GM19452 (cell line): ENCODE data around the gene PPP6R1.
A peak's percentile ranks its signal among the peaks of the same experiment; 100 is the strongest.

Experiments used
- ATAC-seq: cut with Tn5 transposase; IDR thresholded peaks from one replicate; pipeline ENCODE4 v1.9.1; 2021; ENCODE audit not compliant: unreplicated experiment

PPP6R1 gene

DNA sequence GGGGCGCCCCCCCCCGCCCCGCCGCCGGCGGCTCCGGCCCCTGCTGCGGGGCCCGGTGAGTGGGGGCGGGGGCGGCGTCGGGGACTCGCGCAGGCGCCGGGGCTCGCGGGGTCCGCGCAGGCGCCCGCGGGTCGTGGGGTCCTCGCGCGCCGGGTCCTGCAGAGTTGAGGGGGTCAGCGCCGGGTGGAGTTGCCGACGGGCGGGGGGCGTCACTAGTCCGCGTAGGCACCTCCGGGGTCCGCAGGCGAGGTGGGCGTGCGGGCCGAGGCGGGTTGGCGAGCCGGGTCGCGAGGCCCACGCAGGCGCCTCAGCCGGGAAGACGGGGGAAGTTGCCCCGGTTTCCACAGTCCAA lies 365 bp downstream of the PPP6R1 start:
- ATAC-seq: peak; percentile 1

DNA sequence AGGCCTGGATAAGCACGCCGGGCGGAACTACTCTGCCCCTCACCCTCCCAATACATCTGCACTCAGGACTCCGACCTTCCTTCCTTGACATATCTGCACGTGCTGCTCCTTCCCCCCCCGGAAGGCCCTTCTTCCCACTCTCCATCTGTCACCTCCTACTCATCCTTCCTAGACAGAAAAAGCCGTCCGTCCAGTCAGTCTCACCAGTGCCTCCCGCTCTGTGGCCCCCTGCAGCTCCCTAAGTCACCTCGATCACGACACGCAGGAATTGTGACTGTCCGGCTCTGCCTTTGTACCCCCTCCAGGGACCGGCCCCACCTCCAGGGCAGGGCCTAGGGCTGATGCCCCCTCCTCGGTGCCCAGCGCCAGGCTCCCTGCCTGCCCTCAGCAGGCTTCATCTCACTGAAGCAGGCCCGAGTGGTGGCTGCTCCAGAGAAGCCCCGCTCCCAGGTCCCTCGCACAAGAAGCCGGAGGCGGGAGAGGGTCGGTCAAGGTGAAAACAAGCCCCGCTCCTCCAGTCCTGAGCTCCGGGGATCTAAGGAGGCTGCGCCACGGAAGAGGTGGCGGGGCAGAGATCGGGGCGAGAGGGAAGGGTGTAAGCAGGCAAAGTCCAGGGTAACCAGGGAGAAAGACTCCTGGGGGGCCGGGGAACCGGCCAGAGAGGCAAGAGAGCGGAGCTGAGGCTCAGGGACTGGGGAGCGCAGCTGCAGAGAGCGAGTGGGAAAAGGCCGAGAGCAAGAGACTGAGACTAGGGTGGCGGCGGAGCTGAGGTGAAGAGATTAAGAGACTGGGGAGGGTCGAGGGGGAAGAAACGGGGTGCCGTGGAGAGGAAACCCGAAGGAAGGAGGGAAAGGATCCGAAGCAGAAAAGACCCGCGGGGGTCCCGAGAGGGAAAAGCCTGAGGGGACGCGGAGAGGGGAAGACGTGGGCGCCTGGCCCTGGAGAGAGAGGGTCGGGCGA lies 1.1 kb downstream of the PPP6R1 start:
- no peak for ATAC-seq

GRCh38 chr19:55256562-55257460 lies 2.0 kb downstream of the PPP6R1 start:
- ATAC-seq: no peak

DNA sequence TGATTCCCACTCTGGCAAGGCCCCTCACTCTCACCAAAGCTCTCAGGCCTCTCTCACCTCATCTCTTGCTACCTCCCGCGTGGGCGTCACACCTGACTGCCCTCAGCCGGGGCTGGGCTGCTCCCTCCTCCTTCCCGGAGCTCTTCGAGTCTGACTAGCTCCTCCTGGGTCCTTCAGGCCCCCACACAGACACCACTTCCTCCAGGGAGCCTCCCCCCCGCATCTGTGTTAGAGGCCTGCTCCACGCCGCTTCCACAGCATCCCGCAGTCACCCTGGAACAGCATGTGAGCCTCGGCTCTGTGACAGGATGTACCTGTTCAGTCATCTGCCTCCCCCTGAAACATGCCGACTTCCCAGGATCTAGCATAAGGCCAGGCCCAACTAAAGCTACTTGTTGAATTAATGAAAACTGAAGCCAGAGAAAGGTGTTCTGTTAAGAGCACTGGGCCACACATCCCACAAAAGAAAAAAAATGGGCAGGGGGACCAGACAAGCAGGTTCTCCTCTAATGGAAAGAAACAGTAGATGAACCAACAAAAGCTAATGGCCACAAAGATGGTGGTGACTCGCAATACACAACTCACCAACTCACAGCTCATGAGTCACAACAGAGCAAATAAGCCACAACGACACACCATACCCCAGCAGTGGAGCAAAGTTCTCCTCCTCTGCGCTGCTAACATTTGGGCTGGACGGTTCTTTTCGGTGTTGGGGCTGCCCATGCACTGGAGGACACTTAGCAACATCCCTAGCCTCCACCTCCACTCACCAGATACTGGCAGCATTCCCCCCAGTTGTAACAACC lies 3.0 kb downstream of the PPP6R1 start:
- no peak for ATAC-seq

DNA sequence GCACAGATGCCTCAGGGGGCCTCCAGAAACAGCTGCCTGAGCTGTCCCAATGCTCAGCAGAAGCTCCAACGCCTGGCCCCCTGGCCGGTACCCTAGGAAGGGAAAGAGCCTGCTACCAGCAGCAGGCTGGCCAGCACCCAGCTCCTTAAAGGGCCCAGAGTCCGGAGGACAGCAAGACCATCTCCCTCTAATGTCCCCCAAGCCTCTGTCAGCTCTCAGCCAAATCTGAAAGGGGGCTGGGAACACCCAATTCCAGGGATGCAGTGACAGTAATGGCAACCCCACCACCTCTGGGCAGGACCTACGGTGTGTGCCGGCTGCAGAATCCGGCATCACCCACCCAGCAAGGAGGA lies 4.2 kb downstream of the PPP6R1 start:
- ATAC-seq: no peak

DNA sequence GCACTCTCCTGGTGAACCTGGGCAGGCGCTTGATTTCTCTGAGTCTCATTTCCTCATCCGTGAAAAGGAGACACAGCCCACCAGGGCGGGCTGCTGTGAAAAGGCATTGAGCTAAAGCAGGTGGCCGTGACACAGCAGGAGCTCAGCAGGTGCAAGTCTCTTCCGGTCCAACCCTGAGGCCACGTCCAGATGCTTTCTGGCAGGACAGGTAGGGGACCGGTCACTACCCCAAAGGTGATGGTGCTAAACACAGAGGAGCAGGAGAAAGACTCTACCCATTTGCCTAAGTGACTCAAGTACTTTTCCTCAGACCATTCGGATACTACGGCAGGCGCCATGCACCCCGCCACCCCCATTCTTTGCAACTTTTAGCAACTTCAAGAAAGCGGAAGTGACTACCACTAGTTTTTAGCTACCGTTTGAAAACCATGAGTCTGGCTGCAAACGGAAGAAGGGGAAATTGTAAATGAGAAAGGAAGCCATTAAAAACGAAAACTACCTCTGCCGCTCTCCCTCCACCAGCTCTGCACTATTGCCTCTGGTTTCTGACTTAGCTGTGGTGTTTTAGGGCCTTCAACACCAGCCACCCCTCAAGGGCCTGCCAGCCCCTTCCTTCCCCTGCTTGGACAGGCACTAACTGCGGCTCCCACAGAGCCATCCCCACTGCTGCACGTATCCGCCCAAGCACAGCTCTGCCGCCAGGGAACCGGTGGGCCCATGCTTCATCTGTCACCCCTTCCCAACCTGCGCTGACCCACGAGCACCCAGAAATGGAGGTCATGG lies 4.8 kb downstream of the PPP6R1 start:
- peak; percentile 43 for ATAC-seq

GRCh38 chr19:55252760-55253663 lies 5.8 kb downstream of the PPP6R1 start:
- ATAC-seq: no peak

GRCh38 chr19:55251341-55252081 lies 7.3 kb downstream of the PPP6R1 start:
- no peak for ATAC-seq

DNA sequence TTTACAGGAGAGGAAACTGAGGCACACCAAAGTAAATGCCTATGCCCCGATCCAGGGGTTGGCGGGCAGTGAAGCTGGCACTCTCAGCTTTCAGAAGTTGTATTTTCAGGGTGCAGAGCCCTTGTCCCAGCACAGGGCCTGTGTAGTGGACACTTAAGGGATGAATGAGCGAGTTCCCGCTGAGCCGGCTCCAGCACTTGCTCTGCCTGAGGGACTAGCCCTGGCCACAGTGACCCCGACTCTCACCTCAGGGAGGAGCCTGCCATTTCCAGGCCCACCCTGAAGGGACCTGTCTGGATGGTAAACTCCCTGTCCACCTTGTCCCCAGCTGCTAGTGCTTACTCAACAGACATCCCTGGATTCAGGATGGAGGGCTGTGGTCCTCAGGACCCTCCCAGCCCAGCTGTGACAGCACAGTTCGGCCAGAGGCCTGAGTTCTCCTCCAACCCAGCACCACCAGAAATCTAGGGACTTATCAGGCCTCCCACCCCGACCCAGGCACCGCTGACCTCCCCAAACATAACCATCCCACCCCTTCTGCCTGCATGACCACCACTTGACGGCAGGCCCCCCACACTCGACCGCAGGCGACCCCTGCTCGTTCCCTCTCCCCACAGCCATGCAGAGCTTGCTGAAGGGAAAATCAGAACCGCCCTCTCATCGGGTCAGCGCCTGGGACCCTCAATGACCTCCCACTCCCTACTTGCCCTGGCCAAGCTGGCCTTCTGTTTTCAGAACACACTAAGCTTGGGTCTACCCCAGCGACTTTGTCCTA lies 8.4 kb downstream of the PPP6R1 start:
- no peak for ATAC-seq

DNA sequence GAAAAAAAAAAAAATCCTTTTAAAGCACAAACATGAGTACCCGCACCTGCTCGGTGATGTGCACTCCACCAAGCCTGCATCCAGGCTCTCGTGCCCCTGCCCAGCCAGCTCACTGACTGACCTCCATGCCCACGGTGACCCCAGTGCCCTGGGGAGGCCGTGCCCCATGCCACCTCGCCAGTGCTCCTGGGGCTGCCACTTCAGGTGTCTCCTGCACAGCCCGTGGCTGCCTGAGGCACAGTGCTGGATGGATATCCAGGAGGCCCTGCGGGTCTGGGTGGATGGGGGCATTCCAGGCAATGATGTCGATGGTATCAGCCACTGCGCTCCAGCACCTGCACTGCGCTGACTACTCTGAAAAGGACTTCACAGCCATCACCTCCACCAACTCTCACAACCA lies 9.0 kb downstream of the PPP6R1 start:
- ATAC-seq: no peak

DNA sequence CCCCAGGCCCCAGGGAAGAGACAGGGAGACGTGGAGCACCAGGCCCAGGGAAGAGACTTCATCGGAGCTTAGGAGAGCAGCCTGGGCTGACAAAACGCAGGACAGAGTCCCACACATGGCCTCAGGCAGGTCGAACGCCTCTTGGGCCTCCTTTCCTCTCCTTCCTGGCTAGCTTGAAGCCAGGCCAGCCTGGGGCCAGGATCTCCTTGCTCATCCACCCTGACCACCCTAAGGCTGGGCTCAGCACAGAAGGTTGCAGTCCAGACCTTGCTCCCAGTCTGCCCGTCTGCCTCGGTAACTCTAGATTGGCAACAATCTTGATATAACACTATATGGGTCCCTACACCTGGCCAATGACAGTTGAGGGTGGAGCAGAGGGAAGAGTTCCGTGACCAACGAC lies 10.1 kb downstream of the PPP6R1 start:
- no peak for ATAC-seq

GRCh38 chr19:55248166-55248675 lies 10.6 kb downstream of the PPP6R1 start:
- no peak for ATAC-seq

DNA sequence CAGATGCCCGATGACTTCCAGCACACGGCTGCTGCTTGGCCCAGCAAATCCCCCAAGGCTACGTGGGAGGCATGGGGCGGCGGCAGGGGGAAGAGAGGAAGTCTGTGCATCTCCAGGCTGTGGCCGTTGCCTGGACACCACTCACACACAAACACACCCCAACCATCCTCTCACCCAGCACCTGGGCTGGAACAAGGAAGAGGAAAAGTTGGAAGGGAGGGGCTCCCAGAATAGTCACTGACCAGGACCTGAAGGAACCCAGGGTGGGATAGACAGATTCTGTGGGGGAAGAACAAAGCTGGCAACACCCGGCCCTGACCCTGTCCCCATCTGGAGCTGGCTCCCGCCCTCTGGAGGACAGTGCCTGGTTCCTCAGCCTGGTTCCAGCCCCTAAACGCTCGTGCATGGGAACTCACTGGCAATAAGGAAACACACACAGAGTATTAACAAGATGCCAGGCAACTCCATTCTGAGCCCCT lies 11.2 kb downstream of the PPP6R1 start:
- ATAC-seq: no peak

DNA sequence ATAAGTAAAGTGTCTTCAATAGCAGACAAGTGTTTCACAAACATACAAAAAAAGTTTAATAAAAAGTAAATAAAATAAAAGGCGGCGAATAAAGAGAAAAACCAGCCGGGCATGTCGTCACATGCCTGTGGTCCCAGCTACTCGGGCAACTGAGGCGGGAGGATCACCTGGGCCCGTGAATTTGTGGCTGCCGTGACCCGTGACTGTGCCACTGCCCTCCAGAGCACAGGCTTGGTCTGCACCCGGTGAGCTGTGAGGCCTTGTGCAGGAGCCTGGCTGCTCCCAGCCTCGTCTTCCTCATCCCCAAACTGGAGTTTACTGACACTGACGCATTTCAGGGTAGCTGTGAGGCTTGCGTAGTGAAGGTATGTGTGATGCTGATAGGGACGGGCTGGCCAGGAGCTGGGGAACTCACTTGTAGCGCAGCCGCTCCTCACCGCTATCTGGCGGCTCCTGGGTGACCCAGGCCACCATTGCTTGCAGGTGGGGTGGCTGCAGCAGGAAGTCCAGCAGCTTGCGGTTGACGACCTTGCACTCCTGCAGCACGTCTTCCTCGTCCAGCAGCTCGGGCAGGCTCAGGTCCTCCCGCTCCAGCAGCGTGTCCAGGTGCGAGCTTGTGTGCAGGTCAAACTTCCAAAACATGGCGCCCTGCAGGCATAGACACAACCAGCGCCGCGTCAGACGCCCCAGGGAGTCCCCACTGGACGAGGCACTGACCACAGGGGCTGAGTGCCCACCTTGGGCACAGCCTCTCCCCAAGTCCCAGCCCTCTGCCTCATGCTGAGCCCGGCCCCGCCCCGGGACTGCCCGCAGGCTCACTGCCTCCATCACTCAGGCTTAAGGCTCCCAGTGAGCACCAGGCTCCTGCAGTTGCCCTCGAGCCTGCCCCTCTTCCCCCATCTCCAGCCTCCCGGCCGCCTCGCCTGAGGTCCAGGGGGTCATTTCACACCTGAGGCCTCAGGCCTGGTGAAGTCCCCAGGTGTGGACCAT lies 12.1 kb downstream of the PPP6R1 start:
- no peak for ATAC-seq

- no peak for ATAC-seq
Measured at GRCh38 chr19:55245236-55245904, 13.4 kb downstream of the PPP6R1 start.
